ENCODE data around the gene POTEF.
A peak's percentile ranks its signal among the peaks of the same experiment; 100 is the strongest.
"Not testable (repeated sequence)": the region's sequence is repeated elsewhere in the genome, so short reads cannot be mapped to it uniquely, and the experiment has no call there.

The POTEF gene

DNA sequence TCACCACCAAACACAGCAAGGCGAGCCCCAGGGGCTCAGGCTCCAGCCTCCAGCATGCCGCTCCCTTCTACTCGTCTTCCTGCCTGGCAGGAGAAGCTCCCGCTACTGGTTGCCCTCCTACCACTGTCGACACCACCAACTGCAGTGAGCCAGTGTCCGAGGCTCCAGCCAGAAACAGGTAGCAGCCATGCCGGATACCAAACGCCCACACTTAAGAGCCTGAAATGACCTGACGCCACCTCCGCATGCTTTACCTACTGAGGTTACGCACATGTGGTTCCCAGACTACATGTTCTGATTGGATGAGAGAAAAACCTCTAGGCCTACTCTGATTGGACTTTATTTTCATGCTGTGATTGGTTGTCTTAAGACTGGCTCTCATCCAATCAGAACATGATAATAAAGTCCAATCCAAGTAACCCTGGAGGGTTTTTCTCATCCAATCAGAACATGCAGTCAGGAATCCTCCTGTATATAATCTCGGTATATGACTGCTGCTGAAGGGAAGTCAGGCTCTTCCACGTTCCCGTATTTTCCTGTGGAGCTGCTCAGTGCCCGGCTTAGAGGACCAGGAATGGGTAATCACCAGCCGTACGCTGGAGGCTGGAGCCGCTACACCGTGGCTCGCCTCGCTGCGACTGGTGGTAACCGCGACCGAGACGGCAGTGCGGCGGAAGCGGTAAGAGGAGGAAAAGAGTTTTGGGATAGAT, at the start of gene POTEF:
TSS of gene POTEF (minus strand) at position 103 of the 710 bp plus-strand sequence. CDS start 8,707 bp downstream, outside the sequence.
- not testable (repeated sequence) for DNase-seq

DNA sequence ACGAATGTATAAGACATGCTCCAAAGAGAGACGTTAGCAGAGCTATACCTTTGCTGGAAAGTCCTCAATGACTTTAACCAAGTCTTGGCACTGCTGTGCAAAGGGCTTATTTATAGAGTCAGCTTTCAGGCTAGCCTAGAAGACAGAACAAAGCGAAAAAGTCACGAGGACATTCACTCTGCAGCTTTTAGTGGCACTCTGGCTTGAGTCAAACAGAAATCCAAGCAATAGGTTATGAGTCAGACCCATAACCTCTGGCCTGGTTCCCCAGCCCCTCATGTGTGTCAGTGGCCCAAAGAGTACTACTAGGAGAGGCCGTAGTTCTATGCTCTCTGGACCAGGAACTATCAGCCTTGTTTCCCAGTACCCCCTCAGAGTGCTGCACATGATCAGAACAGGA, 45.8 kb upstream of the POTEF start:
- DNase-seq: not testable (repeated sequence)

DNA sequence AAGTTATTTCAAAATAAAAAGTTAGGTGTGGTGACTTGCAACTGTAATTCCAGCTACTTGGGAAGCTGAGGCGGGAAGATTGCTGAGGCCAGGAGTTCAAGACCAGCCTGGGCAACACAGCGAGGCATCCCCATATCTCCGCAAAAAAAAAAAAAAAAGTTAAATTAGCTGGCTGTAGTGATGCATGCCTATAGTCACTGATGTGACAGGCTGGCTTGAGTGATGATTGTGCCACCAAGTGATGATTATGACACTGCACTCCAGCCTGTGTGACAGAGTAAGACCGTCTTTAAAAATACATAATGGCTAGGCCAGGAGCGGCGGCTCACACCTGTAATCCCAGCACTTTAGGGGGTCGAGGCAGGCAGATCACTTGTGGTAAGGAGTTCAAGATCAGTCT, 40.9 kb upstream of the POTEF start:
- DNase-seq: no peak

DNA sequence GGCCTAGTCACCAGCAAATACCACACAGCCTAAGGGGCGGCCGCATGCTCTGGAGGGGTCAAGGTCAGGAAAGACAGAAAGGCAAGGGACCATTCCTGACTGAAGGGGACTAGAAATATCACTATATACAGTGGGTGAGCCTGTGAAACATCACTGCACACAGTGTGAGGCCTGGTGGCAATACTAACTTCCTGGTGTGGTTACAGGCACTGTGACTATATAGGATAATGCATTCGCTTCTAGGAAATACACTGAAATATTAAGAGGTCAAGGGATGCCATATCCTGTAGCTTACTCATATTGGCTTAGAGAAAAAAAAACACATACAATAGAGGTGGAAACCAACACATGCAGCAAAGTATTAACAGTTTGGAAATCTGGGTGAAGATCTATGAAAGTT, 40.1 kb upstream of the POTEF start:
- not testable (repeated sequence) for DNase-seq

DNA sequence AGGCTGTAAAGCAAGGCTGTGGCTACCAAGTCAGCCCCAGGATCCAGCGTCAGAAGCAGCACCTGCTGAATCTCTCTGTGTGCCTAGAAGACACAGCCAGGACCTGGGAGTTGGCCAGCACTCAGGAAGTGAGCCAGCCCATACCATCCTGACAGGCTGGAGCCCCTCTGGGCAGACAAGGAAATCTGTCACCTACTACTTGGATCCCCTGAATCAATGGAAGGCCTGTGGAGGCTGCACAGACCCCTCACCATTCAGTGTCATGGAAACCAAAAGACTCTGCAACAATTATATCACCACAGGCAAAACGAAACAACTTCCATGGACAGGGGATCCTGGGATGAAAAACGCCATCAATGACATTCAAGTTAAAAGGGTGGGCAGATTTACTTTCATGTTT, 37.6 kb upstream of the POTEF start:
- DNase-seq: not testable (repeated sequence)

DNA sequence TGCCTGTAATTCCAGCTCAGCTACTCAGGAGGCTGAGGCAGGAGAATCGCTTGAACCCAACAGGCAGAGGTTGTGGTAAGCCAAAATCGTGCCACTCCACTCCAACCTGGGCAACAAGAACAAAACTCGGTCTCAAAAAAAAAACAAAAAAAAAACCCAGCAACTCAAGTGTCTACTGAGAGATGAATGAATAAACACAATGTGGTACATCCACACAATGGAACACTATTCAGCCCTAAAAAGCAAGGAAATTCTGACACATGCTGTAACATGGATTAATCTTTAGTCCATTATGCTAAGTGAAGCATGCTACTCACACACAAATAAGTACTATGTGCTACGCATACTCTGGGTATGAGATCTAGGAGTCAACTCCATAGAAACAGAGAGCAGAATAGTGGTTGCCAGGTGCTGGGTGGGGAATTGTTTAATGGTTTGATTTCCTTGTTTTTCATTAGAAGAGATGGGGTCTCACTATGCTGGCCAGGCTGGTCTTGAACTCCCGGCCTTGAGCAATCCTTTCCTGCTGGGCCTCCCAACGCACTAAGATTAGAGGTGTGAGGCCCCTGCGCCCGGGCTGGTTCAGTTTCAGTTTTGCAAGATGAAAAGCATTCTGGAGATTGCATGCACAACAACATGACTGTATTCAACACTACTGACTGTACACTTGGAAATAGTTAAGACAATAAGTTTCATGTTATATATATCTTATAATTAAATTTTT, 36.4 kb upstream of the POTEF start:
- no peak for DNase-seq

DNA sequence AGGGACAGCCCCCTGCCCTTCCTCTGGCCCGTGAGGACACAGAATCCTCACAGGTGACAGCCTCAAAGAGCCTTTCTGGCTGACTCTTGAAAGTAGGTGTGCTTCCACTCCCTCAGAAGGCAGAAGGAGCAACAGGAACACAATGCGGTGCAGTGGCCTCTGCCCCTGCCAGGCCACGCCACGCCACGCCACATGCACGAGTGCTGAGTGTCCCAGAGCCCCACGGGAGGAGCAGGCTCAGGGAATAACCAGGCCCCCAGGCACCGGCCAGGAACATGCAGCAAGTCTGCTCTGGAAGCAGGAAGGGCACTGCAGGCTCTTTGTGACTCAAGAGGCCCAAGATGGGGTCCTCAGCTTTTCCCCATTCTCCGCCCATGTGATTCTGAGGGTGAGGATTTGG, 33.9 kb upstream of the POTEF start:
- no peak for DNase-seq

DNA sequence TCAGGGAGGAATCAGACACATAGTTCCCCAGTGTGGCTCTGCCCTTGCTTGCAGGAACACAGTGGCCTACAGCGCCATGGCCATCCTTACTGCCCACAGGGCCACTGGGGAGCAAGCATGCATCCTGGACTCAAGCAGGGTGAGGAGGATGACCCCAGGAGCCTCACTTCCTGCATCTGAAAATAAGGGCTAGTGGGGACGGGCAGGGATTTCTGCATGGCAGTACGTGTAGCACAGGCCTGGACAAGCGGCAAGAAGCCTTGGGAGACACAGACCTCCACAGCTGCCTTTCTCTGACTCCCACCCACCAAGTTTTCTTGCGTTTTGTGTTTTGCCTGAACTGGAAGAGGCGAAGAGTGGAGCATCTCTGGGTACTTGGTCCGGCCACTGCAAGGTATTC, 33.5 kb upstream of the POTEF start:
- DNase-seq: not testable (repeated sequence)

DNA sequence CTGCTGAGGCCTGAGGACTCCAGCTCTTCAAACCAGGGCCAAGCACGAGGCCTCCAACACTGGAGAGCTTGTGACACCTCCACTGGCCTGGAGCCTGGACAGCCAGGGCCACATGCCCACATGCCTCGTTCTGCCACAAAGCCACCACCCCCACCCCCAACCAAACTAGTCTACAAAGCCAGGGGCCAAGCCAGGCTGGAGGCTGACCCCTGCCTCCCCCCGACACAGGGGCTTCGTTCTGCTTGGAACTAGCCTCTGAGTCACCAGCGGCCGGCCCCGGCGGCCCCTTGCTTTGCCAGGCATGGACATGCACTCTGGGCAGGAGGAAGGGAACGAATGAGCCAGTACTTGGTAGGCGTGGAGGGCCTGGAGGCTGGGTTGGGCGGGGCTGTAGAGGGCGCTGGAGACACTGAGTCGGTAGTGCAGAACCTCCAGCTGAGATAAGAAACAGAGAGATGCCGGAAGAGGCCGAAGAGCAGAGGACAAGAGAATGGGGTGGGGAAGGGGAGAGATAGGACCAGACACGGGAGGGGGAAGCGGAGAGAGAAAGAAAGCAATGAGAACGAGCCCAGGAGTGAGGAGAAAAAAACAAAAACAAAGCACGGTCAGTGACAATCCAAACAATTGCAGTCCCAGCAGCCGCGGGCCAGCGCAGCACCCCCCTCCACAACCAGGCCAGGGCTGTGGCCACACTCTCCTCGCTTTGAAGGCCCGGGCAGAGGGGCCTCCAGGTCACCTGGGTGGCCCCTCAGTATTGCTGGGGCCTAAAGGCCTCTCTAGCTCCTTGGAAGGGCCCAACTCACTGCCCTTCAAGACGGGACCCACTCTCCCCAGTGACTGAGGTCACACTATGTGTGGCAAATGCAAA, 32.0 kb upstream of the POTEF start:
- not testable (repeated sequence) for DNase-seq

DNA sequence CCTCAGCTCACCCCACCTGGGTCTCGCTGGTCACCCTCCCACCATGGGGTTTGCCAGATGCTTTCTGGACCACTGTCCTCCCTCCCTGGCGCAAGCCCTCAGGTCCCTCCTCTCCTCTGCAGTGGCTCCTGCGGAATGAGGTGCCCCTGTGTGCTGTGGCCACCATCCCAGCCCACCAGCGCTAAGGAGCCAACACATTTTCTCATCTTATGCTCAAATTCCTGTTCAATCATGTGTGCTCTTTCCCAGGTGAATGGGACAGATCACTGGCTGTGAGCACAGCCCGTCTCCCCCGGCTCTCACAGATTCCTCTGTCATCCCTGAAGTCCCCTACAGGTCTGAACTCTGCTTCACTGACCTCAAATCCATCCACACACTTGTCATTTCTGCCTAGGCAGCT, 31.1 kb upstream of the POTEF start:
- DNase-seq: no peak

DNA sequence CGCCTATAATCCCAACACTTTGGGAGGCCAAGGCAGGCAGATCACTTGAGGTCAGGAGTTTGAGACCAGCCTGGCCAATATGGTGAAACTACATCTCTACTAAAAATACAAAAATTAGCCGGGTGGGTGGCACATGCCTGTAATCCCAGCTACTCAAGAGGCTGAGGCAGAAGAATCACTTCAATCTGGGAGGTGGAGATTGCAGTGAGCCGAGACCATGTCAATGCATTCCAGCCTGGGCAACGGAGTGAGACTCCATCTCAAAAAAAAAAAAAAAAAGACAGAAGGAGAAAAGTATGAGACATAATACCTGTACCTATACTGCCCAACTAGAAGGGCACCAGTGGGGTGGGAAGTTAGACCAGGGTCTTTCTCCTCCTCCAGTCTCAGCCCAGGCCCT, 30.4 kb upstream of the POTEF start:
- not testable (repeated sequence) for DNase-seq

DNA sequence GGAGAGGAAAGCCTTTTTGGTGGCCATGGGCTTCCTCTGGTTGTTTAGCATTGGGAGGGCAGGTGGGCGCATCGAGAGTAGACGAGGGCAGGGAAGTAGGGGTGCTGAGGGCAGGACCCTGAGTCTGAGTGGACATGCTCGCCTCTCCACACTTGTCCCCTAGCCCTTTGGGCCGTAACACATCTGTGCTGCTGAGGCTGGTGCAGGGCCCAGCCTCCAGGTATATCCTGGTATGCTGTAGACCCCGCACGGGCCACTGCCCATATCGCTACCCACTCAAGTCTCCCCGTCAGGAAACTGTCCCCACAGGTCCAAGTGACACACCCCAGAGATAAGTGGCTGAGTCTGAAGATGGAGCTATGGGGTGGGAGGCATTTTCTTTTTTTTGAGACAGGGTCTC, 29.6 kb upstream of the POTEF start:
- DNase-seq: no peak

DNA sequence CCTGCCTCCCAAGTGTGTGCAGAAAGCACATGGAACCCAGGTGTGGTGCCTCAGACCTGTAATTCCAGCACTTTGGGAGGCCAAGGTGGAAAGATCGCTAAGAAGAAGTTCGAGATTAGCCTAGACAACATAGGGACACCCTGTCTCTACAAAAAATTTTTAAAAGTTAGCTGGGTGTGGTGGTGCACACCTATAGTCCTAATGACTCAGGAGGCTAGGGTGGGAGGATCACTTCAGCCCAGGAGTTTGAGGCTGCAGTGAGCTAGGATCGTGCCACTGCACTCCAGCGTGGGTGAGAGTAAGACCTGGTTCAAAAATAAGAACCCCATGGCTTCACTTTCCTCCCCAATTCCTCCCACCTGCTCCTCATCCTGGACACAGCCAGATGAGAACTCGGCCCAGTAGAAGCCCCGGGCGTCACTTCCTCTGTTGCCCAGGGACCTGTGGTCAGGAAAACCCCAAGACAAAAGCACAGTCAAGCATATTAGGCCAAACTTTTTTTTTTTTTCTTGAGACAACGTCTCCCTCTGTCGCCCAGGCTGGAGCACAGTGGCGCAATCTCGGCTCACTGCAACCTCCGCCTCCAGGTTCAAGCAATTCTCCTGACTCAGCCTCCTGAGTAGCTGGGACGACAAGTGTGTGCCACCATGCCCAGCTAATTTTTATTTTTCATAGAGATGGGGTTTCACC, 28.9 kb upstream of the POTEF start:
- peak; percentile 76 for DNase-seq

DNA sequence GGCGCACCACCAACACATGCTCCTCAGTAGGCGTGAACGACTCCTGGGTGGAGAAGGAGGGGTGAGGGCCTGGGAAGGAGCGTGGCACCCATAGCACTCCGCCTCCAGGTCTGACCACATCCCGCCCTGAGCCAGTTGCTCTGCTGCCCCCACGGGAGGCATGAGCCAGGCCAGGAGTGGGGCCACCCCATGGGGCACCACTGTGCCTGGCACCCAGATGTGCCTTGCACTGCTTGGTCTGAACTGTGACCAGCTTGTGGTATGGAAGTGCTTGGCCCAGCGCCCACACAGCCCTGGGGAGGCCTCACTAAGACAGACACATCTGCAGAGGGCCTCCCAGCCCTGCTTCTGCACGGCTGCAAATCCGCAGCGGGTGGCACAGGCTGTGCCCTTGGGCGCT, 28.3 kb upstream of the POTEF start:
- not testable (repeated sequence) for DNase-seq

DNA sequence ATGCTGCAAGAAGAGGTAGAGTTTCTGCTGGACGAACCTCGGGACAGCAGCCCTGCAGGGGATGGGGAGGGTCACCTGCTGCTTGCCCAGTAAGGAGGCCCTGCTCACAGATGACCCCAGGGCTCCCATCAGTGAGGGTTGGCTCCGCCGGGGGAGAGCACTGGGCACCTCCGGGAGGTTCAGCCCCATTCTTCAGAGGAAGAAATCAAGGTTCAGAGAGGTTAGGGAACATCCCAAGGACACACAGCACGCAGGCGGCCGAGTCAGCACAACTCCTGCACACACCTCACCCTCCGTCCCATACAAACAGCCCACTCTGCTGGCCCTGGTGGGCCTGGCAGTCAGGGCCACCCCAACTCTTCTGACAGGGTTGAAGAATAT, 27.6 kb upstream of the POTEF start:
- no peak for DNase-seq

DNA sequence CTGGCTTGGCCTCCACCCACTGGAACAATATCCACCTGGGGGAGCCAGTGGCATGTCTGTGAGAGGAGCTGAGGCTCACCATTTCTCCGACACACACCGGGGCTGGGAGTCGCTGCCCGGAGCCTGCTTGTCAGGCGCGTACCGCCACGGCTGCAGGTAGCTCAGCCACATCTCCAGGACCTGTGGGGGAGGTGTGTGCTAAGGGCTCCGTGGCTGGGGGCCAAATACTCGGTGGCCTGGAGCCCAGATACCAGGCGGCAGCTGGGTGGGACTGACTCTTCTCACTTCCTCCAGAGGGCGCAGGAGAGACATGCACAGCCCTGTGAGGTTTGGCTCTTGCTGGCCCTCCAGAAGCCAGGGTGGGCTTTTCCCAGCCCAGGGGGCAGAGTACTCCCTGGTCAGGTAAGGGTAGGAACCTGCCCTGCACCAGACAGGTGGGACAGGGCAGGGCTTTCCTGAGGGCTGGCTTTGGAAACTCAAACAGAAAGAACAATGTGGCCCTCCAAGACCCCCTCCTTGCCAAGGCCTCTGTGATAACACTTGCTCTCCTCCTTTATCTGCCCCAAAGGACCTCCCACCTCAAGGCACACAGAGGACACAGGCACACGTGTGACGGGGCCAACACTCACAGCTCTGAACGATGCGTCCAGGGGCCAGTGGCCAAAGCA, 27.1 kb upstream of the POTEF start:
- peak; percentile 7 for DNase-seq

DNA sequence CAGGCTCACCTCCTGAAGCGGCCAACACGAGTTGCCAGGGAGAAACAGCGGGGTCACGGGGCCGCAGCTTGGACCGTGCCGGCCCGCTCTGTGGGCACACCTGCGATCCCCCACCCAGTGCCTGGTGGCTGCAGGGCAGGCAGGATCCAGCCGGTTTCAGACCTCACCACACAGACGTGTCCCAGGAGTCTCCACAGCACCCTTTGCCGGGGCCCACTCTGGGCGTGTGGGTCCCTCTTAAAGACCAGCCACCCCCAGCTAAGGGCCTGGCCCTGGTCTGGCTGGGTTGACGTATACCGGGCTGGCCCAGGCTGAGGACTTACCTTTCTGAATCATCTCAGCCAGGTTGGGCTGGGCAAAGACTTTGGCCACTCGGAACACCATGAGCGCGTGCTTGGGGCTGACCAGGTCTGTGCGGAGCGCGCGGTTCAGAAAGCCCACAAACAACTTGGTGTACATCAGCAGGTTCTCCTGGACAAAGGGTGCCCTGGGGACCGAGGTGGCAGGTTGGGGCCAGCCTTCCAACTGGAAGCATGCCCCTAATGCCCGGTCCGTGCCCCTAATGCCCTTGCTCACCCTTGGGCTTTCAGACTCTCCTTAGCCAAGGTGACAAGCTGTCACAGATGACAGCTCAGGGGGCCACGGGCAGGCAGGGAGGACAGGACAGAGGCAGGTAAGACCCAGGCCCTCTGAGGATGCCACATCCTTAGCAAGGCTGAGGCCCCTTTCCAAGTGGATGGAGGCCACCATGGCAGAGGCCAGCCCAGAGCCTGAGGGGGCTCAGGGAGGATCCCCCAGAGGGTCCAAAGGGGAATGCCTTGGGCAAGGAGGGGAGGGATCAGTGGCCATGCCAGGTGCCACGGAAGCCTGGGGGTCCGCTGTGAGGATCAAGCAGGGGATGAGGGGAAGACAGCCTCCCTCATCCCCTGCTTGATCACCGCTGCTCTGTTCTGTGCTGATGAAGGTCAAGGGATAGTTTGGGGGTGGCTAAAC, 26.0 kb upstream of the POTEF start:
- no peak for DNase-seq

DNA sequence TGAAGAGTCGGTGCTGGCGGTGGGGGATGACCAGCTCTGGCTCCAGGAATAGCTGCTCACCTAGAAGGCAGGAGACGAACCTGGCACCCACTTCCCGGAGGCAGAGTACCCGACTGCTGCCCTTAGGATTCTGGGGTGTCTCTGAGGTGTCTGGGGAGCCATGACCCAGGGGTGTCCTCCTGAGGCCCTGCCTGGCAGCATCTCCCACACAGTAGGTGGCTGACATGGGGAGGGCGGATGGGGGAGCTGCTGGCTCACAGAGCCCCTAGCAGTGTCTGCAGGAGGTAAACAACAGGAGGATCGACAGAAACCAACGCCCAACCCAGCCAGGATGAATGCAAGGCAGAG, 25.4 kb upstream of the POTEF start:
- not testable (repeated sequence) for DNase-seq

DNA sequence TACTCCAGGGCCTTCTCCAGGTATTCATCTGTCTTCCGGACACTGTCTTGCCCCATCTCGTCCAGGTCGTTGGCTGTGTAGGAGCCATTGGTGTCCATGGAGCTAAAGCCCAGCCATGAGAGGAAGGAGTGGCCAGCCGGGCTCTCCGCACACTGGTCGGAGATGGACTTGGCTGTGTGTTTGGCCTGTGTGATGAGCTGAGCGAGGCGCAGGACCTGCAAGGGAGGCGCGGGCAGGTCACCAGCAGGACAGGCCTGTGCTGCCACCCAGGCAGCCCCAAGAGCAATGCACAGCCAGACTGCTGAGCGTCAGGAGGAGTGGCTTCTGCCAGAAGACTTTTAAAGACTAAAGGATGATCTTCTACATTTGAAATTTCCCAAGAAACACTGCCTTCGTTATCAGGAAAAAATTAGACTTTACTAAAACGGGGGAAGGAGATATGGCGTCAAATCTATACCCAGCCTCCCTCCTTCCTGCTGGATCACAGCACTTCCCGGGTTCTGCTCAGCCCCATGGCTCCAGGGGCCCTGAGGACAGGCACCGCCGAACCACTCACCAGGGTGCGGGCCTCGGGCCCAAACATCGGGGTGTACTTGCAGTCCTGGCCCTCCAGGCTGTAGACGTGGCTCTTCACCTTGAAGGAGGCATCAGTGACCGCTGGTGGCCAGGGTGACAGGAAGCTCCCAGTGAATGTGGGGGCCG, 24.9 kb upstream of the POTEF start:
- DNase-seq: not testable (repeated sequence)

DNA sequence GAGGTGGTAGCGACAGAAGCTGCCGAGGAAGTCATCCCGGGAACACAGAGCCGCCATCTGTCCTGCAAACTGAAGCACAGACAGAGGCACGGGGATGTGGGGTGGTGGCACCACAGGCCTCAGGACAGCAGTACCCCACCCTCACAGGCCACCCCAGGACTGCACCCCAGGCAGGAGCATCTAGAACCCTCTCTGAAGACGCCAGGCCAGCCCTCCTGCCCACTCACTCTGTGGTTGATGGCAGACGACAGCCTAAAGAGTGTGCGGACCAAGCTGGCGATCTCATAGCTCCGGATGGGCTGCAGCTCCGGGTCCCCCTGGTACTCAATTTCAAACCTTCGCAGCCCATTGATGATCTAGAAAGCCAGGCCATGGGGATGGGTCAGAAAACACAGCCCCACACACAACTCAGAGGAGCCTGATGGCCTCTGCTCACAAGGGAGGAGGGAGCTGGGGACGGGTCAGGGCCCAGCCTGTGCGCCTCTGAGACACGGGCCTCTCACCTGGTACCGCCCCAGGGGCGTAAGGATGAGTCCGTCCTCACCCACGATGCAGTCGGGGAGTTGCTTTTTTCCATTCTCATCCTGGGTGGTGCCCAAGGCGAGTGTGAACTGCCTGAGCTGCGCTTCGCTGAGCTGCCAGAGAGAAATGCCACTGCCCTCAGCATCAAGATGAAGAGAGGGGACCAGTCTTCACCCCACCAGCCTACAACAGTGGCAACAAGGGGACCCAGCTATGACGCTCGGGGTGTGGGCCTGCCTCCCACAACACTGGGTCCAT, 24.0 kb upstream of the POTEF start:
- DNase-seq: no peak
